Upper lobe of left lung (tissue), 6 donors: ENCODE results near the gene PDE4B. TPM values are rescaled to one million over a fixed set of nuclear protein-coding genes. Genes with fewer than 3 reads are reported as not detected.

ENCODE experiments used
- ATAC-seq, 2 donors: fragments of 200-7000 bp; cut with Tn5 transposase; one replicate each; pipeline ENCODE4 v1.9.1; 2022; ENCODE audit warnings: mild to moderate bottlenecking in 2 of 2, moderate library complexity in 2 of 2; ENCODE audit not compliant: low FRiP score in 2 of 2
- DNase-seq, 2 donors: peaks; one replicate each; pipeline ENCODE4 v3.0.0-alpha.2; 2019 to 2020
- H3K27ac ChIP-seq, 4 donors: fragments of 200-600 bp; sonication (generic); one replicate each; pipeline ENCODE4 v1.5.1; 2016 to 2019
- H3K27me3 ChIP-seq, 4 donors: fragments of 200-600 bp; sonication (generic); one replicate each; pipeline ENCODE4 v1.5.1; 2017 to 2019
- H3K36me3 ChIP-seq, 4 donors: fragments of 200-600 bp; sonication (generic); one replicate each; pipeline ENCODE4 v1.5.1; 2016 to 2019
- H3K4me1 ChIP-seq, 4 donors: fragments of 200-600 bp; sonication (generic); one replicate each; pipeline ENCODE4 v1.5.1; 2018 to 2019
- H3K4me3 ChIP-seq, 4 donors: fragments of 200-600 bp; sonication (generic); one replicate each; pipeline ENCODE4 v1.5.1; 2017 to 2019; ENCODE audit warnings: mild to moderate bottlenecking in 2 of 4, moderate library complexity in 1 of 4
- H3K9me3 ChIP-seq, 4 donors: fragments of 200-600 bp; sonication (generic); one replicate each; pipeline ENCODE4 v1.5.1; 2018 to 2019
- EP300 ChIP-seq, 4 donors: sonication (generic); formaldehyde crosslinking; IDR thresholded peaks; one replicate each; pipeline ENCODE4 v1.5.1; 2017; ENCODE audit warnings: antibody characterized with exemption in 4 of 4, control low read depth in 2 of 4
- POLR2A ChIP-seq, 4 donors: fragments of 450-650 bp; IDR thresholded peaks; one replicate each; pipeline ENCODE4 v1.5.1; 2016 to 2017; ENCODE audit warnings: antibody characterized with exemption in 4 of 4, mild to moderate bottlenecking in 2 of 4
- POLR2AphosphoS5 ChIP-seq, 2 donors: sonication (generic); formaldehyde crosslinking; IDR thresholded peaks; one replicate each; pipeline ENCODE4 v1.5.1; 2017; ENCODE audit warnings: antibody characterized with exemption in 2 of 2
- WGBS, 2 donors: methylation state at CpG; one replicate each; pipeline ENCODE4 v1.1.5; 2017 to 2018; 5-methylcytosine and 5-hydroxymethylcytosine counted together
- total RNA-seq, 6 donors: library from RNA; depleted of rRNA in 4 of 6; stranded (reverse); fragments of >200 nt in 4 of 6; gene quantifications; one replicate each; pipeline versions ENCODE4 v1.1.0 to v1.2.1, GENCODE V29; 2016 to 2021
- TF ChIP-seq, protein P1 (sequence below), 6 experiments: fragments of 450-650 bp in 4 of 6; fragments of 200-600 bp in 2 of 6; sonication (generic) in 2 of 6; IDR thresholded peaks; one replicate each; pipeline ENCODE4 v1.5.1; 2016 to 2019; ENCODE audit warnings: antibody characterized with exemption in 6 of 6
- donor health status: DM: no; HTN: no; CAD: no; lungs with moderate emphysema.
- donor health status: DM: no; HTN: yes; CAD: no; lungs with severe emphysema.

The PDE4B gene
- total RNA-seq, 6 donors from 2014 or later = 8.1 to 61.6 (median 15.9) TPM

DNA sequence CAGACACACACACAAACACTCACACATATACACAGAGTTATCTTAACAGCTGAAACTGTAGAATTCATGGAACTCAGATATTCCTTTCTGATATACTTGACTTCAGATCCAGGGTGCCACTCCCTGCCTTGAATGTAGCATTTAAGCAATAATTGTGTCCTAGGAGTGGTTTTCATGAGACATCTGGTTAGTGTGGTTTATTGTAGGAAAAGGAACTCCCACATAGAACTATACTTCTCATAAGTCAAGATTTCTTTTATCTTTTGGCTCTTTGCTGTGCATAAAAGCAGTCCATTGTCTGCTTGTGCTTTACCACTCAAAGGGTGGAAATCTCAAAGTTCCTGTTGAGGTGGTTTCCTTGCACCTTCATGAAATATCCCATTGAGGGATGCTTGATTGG, 468.7 kb downstream of the PDE4B start:
- Histone ChIP-seq H3K27ac (no peak overlapping the region), H3K4me1 (peaks cover 0 to 13% (median 4%) of the 10 kb centered on the region in 4 donors), H3K36me3 (no peaks in the 10 kb centered on the region), H3K4me3 (no peak overlapping the region), H3K9me3 (no peaks in the 10 kb centered on the region), H3K27me3 (no peaks in the 10 kb centered on the region)
- TF ChIP-seq EP300 (IDR thresholded peaks at IDR 0.05) = no peak
- TF ChIP-seq POLR2AphosphoS5 (IDR thresholded peaks at IDR 0.05) = no peak
- TF ChIP-seq, protein P1, sequence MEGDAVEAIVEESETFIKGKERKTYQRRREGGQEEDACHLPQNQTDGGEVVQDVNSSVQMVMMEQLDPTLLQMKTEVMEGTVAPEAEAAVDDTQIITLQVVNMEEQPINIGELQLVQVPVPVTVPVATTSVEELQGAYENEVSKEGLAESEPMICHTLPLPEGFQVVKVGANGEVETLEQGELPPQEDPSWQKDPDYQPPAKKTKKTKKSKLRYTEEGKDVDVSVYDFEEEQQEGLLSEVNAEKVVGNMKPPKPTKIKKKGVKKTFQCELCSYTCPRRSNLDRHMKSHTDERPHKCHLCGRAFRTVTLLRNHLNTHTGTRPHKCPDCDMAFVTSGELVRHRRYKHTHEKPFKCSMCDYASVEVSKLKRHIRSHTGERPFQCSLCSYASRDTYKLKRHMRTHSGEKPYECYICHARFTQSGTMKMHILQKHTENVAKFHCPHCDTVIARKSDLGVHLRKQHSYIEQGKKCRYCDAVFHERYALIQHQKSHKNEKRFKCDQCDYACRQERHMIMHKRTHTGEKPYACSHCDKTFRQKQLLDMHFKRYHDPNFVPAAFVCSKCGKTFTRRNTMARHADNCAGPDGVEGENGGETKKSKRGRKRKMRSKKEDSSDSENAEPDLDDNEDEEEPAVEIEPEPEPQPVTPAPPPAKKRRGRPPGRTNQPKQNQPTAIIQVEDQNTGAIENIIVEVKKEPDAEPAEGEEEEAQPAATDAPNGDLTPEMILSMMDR (IDR thresholded peaks at IDR 0.05) = no peak
- TF ChIP-seq POLR2A (IDR thresholded peaks at IDR 0.05) = no peak
- DNase-seq (no peak), ATAC-seq (no peak)

- WGBS, 2 donors = 90 to 94% methylated on average over 6 of the region's 6 CpGs
- DNase-seq = no peak
Observed at GRCh38 chr1:66262208-66262963, 469.7 kb downstream of the PDE4B start.

GRCh38 chr1:66265268-66265667, 472.6 kb downstream of the PDE4B start:
- Histone ChIP-seq H3K4me1 (peaks cover 10 to 41% (median 19%) of the 10 kb centered on the region in 4 donors), H3K9me3 (no peaks in the 10 kb centered on the region), H3K36me3 (no peaks in the 10 kb centered on the region), H3K27me3 (no peaks in the 10 kb centered on the region), H3K27ac (peak overlapping the region in 2 of 4 donors; percentile 56 to 74), H3K4me3 (no peak overlapping the region)
- TF ChIP-seq POLR2A (IDR thresholded peaks at IDR 0.05) = no peak
- no peak for TF ChIP-seq EP300 (IDR thresholded peaks at IDR 0.05)
- TF ChIP-seq POLR2AphosphoS5 (IDR thresholded peaks at IDR 0.05) = no peak
- TF ChIP-seq, protein P1 (IDR thresholded peaks at IDR 0.05) = no peak
- DNase-seq (no peak), ATAC-seq (no peak)
- WGBS, 2 donors = 71 to 85% methylated on average over 2 of the region's 2 CpGs

More at GRCh38 chr1:66262208-66262963, 469.7 kb downstream of the PDE4B start:
- H3K36me3 ChIP-seq = no peaks in the 10 kb centered on the region
- H3K4me3 ChIP-seq = no peak overlapping the region
- H3K27ac ChIP-seq = no peak overlapping the region
- TF ChIP-seq EP300 (IDR thresholded peaks at IDR 0.05) = no peak
- TF ChIP-seq POLR2A (IDR thresholded peaks at IDR 0.05) = no peak
- TF ChIP-seq, protein P1 (IDR thresholded peaks at IDR 0.05) = no peak
- no peak for TF ChIP-seq POLR2AphosphoS5 (IDR thresholded peaks at IDR 0.05)
- no peak for ATAC-seq
- H3K27me3 ChIP-seq = no peaks in the 10 kb centered on the region
- H3K9me3 ChIP-seq = no peaks in the 10 kb centered on the region
- peaks cover 2 to 23% (median 9%) of the 10 kb centered on the region in 4 donors for H3K4me1 ChIP-seq

DNA sequence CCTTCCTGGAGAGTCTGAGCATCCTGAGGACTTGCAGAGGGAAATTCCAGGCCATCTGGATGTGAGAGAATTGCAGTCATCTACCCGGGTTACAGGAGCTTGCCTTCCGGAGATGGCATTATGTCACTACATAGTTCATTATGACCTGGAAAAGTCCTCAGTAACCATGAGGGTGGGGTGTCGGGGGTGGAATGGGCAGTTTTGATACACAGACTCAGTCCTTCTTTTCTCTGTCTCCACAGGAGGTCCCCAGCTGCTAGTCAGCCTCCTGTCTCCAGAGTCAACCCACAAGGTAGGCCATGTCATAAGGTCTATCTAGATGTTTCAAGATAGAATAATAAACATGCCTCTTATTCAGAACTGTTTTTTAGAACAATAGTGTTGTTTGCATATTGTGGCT, 473.1 kb downstream of the PDE4B start:
- Histone ChIP-seq H3K36me3 (no peaks in the 10 kb centered on the region), H3K27ac (peak overlapping the region in 3 of 4 donors; percentile 2 to 74 (median 56)), H3K9me3 (no peaks in the 10 kb centered on the region), H3K4me1 (peaks cover 16 to 46% (median 24%) of the 10 kb centered on the region in 4 donors), H3K4me3 (no peak overlapping the region), H3K27me3 (no peaks in the 10 kb centered on the region)
- WGBS, 2 donors = 50 to 63% methylated on average over 3 of the region's 3 CpGs
- TF ChIP-seq POLR2A (IDR thresholded peaks at IDR 0.05) = no peak
- TF ChIP-seq EP300 (IDR thresholded peaks at IDR 0.05) = no peak
- no peak for TF ChIP-seq POLR2AphosphoS5 (IDR thresholded peaks at IDR 0.05)
- TF ChIP-seq, protein P1 (IDR thresholded peaks at IDR 0.05) = no peak
- ATAC-seq (no peak), DNase-seq (no peak)

DNA sequence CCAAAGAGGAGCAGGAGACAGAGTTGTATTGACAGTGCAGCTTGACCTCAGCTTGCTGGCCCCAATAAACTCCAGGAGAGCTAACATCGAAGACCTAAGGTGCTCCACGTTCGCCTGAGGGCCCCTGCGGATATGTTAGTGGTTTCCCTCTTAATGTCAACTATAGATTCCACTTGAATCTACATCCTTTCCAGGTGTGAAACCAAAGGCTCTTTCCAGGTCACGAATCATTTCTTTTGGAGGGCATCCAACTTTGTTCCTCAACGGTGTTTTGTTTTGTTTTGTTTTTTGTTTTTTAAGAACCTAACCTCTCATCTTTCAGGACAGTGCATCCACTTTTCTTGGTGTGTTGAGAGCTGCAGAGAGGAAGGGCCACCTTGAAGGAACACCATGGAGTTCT, 473.7 kb downstream of the PDE4B start:
- WGBS, 2 donors = 45 to 54% methylated on average over 6 of the region's 6 CpGs
- no peak overlapping the region for H3K4me3 ChIP-seq
- H3K27ac ChIP-seq = peak overlapping the region in 2 of 4 donors; percentile 56 to 74
- TF ChIP-seq EP300 (IDR thresholded peaks at IDR 0.05) = no peak
- no peak for TF ChIP-seq POLR2A (IDR thresholded peaks at IDR 0.05)
- TF ChIP-seq, protein P1 (IDR thresholded peaks at IDR 0.05) = no peak
- no peak for TF ChIP-seq POLR2AphosphoS5 (IDR thresholded peaks at IDR 0.05)
- DNase-seq (no peak), ATAC-seq (no peak)
- H3K9me3 ChIP-seq = no peaks in the 10 kb centered on the region
- no peaks in the 10 kb centered on the region for H3K27me3 ChIP-seq
- peaks cover 19 to 52% (median 29%) of the 10 kb centered on the region in 4 donors for H3K4me1 ChIP-seq
- H3K36me3 ChIP-seq = no peaks in the 10 kb centered on the region
